ENCODE measurements around the gene SLC5A9. TPM values are rescaled to one million over a fixed set of nuclear protein-coding genes. Genes with fewer than 3 reads are reported as not detected.

SLC5A9 gene
- total and polyA plus RNA-seq, 2 experiments from 2014 or later, result 0.10 TPM

GRCh38 chr1:48223366-48224240 is 1.1 kb downstream of the SLC5A9 start:
- peaks cover 2% of the 10 kb centered on the region for H3K27me3 Mint-ChIP-seq (ENCODE audit: insufficient read depth, low read depth, poor library complexity)
- no peak overlapping the region for H3K4me3 ChIP-seq
- no peak for DNase-seq (ENCODE audit: low spot score)
- H3K9me2 ChIP-seq (ENCODE audit: insufficient read depth), result peaks cover 6% of the 10 kb centered on the region
- no peaks in the 10 kb centered on the region for H4K20me1 ChIP-seq (replicated peaks; ENCODE audit: insufficient read depth)
- H3K36me3 ChIP-seq (ENCODE audit: insufficient read depth), result no peaks in the 10 kb centered on the region
- no peaks in the 10 kb centered on the region; the same call in 1 of the 2 replicates for H3K4me1 ChIP-seq (ENCODE audit: insufficient read depth)
- H3K79me2 ChIP-seq (replicated peaks; ENCODE audit: insufficient read depth), result no peaks in the 10 kb centered on the region
- H3F3A ChIP-seq (replicated peaks; ENCODE audit: low read depth), result no peaks in the 10 kb centered on the region
- no peak overlapping the region for H3K27ac ChIP-seq (ENCODE audit: low read depth)
- H3K9me3 Mint-ChIP-seq, result no peaks in the 10 kb centered on the region
- no peak for ATAC-seq
- H3K4me2 ChIP-seq, result no peak overlapping the region
- H3K4me1 Mint-ChIP-seq, result peaks cover 3% of the 10 kb centered on the region; the same call in 2 of the 3 replicates
- H3K27me3 ChIP-seq (ENCODE audit: insufficient read depth), result no peaks in the 10 kb centered on the region
- H2AFZ ChIP-seq, result no peak overlapping the region
- TF ChIP-seq POLR2AphosphoS5 (IDR thresholded peaks at IDR 0.05; ENCODE audit: low read depth) (no peak), REST (IDR thresholded peaks at IDR 0.05; ENCODE audit: unreplicated experiment) (no peak), ETS1 (IDR thresholded peaks at IDR 0.05) (no peak), ZNF331 (CRISPR knock-in tag; IDR thresholded peaks at IDR 0.05; ENCODE audit: low read depth) (no peak), ZNF462 (CRISPR knock-in tag; IDR thresholded peaks at IDR 0.05) (no peak), ZNF114 (CRISPR knock-in tag; IDR thresholded peaks at IDR 0.05) (no peak)
- no peak overlapping the region for H3K4me3 Mint-ChIP-seq
- H3K36me3 Mint-ChIP-seq (ENCODE audit: low read depth), result no peaks in the 10 kb centered on the region
- H3K27ac Mint-ChIP-seq, result no peak overlapping the region

Data from GM23338 (cell line).